ENCODE results near the gene LRRC4C.

- no peak for TF ChIP-seq EZH2 (IDR thresholded peaks at IDR 0.05; ENCODE audit: low read length, unreplicated experiment)
- TF ChIP-seq CTCF (conservative IDR thresholded peaks at IDR 0.05; ENCODE audit: low read depth, low read length) = no peak
- TF ChIP-seq EZH2phosphoT487 (IDR thresholded peaks at IDR 0.05; ENCODE audit: borderline replicate concordance, low read length) = no peak
Measured at GRCh38 chr11:41145420-41145819, 314.0 kb downstream of the LRRC4C start.
